OCI-LY3 (cell line): ENCODE measurements around the gene NUP35.
"Not testable (repeated sequence)": the region's sequence is repeated elsewhere in the genome, so short reads cannot be mapped to it uniquely, and the experiment has no call there.

Experiments used
- H2AFZ ChIP-seq: fragments of 200-600, 300-600 bp; shearing (Covaris generic); 2 replicates; pipeline ENCODE4 v1.6.0; 2014; ENCODE audit warnings: antibody characterized with exemption, low read depth, low read length
- H3K27ac ChIP-seq: fragments of 200-600, 300-600 bp; sonication (generic); 2 replicates; pipeline ENCODE4 v1.5.1; 2014; ENCODE audit warnings: mild to moderate bottlenecking, low read length, moderate library complexity, mixed read lengths
- H3K27me3 ChIP-seq: fragments of 200-600, 300-600 bp; sonication (generic); 2 replicates; pipeline ENCODE4 v1.6.1; 2014; ENCODE audit warnings: low read depth, low read length, mixed read lengths
- H3K36me3 ChIP-seq: fragments of 200-600, 300-600 bp; sonication (generic); replicated peaks from 2 replicates; pipeline ENCODE3; 2014; ENCODE audit warnings: low read depth, low read length, mixed read lengths
- H3K4me1 ChIP-seq: fragments of 300-600, 200-600 bp; sonication (generic); 2 replicates; pipeline ENCODE4 v1.6.1; 2014; ENCODE audit warnings: low read length, mixed read lengths
- H3K4me2 ChIP-seq: fragments of 200-600, 300-600 bp; sonication (generic); 2 replicates; pipeline ENCODE4 v1.6.1; 2014; ENCODE audit warnings: low read length, mixed read lengths
- H3K4me3 ChIP-seq: fragments of 300-600, 200-600 bp; sonication (generic); 2 replicates; pipeline ENCODE4 v1.5.1; 2014; ENCODE audit warnings: antibody characterized with exemption, mild to moderate bottlenecking, low read length, moderate library complexity
- H3K79me2 ChIP-seq: fragments of 300-600, 200-600 bp; shearing (Covaris generic); 2 replicates; pipeline ENCODE4 v1.6.1; 2014; ENCODE audit warnings: mild to moderate bottlenecking, low read length, mixed read lengths
- H3K9ac ChIP-seq: fragments of 300-600, 200-600 bp; shearing (Covaris generic); 2 replicates; pipeline ENCODE4 v1.6.0; 2014; ENCODE audit warnings: mild to moderate bottlenecking, low read length, moderate library complexity
- H3K9me3 ChIP-seq: fragments of 200-600, 300-600 bp; shearing (Covaris generic); 2 replicates; pipeline ENCODE4 v1.6.1; 2014; ENCODE audit warnings: low read length, mixed read lengths; ENCODE audit not compliant: insufficient read depth
- H4K20me1 ChIP-seq: fragments of 200-600, 300-600 bp; sonication (generic); 2 replicates; pipeline ENCODE4 v1.6.1; 2016; ENCODE audit warnings: low read length, mixed read lengths; ENCODE audit not compliant: insufficient read depth
- CTCF ChIP-seq: fragments of 200-600, 300-600 bp; sonication (generic); IDR thresholded peaks from 2 replicates; pipeline ENCODE4 v1.5.1; 2014; ENCODE audit warnings: antibody characterized with exemption, low read length, low read depth
- EZH2phosphoT487 ChIP-seq: fragments of 200-600 bp; shearing (Covaris generic); IDR thresholded peaks from 2 replicates; pipeline ENCODE4 v1.6.1; 2018; ENCODE audit warnings: antibody characterized with exemption, mixed run types, low read depth

The NUP35 gene

DNA sequence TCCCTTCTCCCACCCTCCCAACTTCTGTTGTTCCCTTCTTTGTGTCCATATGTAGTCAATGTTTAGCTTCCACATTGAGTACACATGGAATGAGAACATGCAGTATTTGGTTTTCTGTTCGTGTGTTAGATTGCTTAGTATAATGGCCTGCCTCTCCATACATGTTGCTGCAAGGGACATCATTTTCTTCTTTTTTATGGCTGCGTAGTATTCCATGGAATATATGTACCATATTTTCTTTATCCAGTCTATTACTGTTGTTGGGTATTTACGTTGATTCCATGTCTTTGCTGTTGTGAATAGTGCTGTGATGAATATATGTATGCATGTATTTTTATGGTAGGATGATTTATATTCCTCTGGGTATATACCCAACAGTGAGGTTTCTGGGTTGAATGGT lies 42.0 kb downstream of the NUP35 start:
- Histone ChIP-seq H2AFZ (no peak overlapping the region), H3K36me3 (peaks cover 40% of the 10 kb centered on the region), H3K27ac (no peak overlapping the region), H3K4me3 (no peak overlapping the region), H3K79me2 (peaks cover 36% of the 10 kb centered on the region), H3K9ac (no peak overlapping the region), H3K27me3 (no peaks in the 10 kb centered on the region), H4K20me1 (0 out of 2 replicates have a peak, but pooled peaks cover 3% of the 10 kb centered on the region), H3K4me1 (no peaks in the 10 kb centered on the region), H3K9me3 (no peaks in the 10 kb centered on the region), H3K4me2 (no peak overlapping the region)
- TF ChIP-seq CTCF (no peak), EZH2phosphoT487 (no peak)

- H3K4me1 ChIP-seq, H3K27me3 ChIP-seq, H3K27ac ChIP-seq, H3K9ac ChIP-seq, H2AFZ ChIP-seq, H4K20me1 ChIP-seq, H3K9me3 ChIP-seq, H3K4me2 ChIP-seq, H3K4me3 ChIP-seq: not testable (repeated sequence)
- H3K79me2 ChIP-seq = peaks cover 40% of the 10 kb centered on the region
- H3K36me3 ChIP-seq = peaks cover 37% of the 10 kb centered on the region
Observed at GRCh38 chr2:183166976-183167375, 42.7 kb downstream of the NUP35 start.

- no peaks in the 10 kb centered on the region for H3K9me3 ChIP-seq
- H3K4me3 ChIP-seq = no peak overlapping the region
- no peak overlapping the region for H2AFZ ChIP-seq
- no peaks in the 10 kb centered on the region for H3K4me1 ChIP-seq
- no peaks in the 10 kb centered on the region for H3K27me3 ChIP-seq
- H3K4me2 ChIP-seq = no peak overlapping the region
- 0 out of 2 replicates have a peak, but pooled peaks cover 3% of the 10 kb centered on the region for H4K20me1 ChIP-seq
- H3K27ac ChIP-seq = no peak overlapping the region
- TF ChIP-seq EZH2phosphoT487 (no peak), CTCF (no peak)
- H3K36me3 ChIP-seq = peaks cover 3% of the 10 kb centered on the region
- no peak overlapping the region for H3K9ac ChIP-seq
- H3K79me2 ChIP-seq = peaks cover 34% of the 10 kb centered on the region
Observed at GRCh38 chr2:183172220-183172887, 48.1 kb downstream of the NUP35 start.

GRCh38 chr2:183179156-183179555 lies 54.9 kb downstream of the NUP35 start:
- H3K36me3 ChIP-seq = peaks cover 36% of the 10 kb centered on the region
- H3K4me1 ChIP-seq = no peaks in the 10 kb centered on the region
- TF ChIP-seq CTCF = no peak
- no peak overlapping the region for H3K4me2 ChIP-seq
- no peaks in the 10 kb centered on the region for H4K20me1 ChIP-seq
- no peak overlapping the region for H3K27ac ChIP-seq
- H3K4me3 ChIP-seq = no peak overlapping the region
- H3K27me3 ChIP-seq = no peaks in the 10 kb centered on the region
- no peak overlapping the region for H3K9ac ChIP-seq
- H3K79me2 ChIP-seq = peaks cover 15% of the 10 kb centered on the region
- H2AFZ ChIP-seq = no peak overlapping the region
- H3K9me3 ChIP-seq = peaks cover 5% of the 10 kb centered on the region; the same call in 1 of the 2 replicates
